Mononuclear cell (primary cell): ENCODE measurements around the gene TRABD2A. TPM values are rescaled to one million over a fixed set of nuclear protein-coding genes. Genes with fewer than 3 reads are reported as not detected.
A peak's percentile ranks its signal among the peaks of the same experiment; 100 is the strongest.

Experiments used
- H3K27me3 ChIP-seq: 2 replicates; pipeline ENCODE4 v1.6.0; 2011; ENCODE audit warnings: low read length, control low read depth; ENCODE audit not compliant: insufficient read depth
- H3K4me1 ChIP-seq: 2 replicates; pipeline ENCODE4 v1.5.1; 2011; ENCODE audit warnings: mild to moderate bottlenecking, low read length, control low read depth; ENCODE audit not compliant: insufficient read depth
- H3K4me3 ChIP-seq: 2 replicates; pipeline ENCODE4 v1.5.1; 2011; ENCODE audit warnings: mild to moderate bottlenecking, low read length, moderate library complexity
- H3K9me3 ChIP-seq: 2 replicates; pipeline ENCODE4 v1.5.1; 2011; ENCODE audit warnings: low read depth, mild to moderate bottlenecking, control low read depth, low read length
- total RNA-seq: library from RNA; depleted of rRNA; stranded (reverse); fragments of >200 nt; gene quantifications from one replicate; pipeline ENCODE4 v1.2.3, GENCODE V29; 2012

The TRABD2A gene
- total RNA-seq, 1 donor: 96.0 TPM

DNA sequence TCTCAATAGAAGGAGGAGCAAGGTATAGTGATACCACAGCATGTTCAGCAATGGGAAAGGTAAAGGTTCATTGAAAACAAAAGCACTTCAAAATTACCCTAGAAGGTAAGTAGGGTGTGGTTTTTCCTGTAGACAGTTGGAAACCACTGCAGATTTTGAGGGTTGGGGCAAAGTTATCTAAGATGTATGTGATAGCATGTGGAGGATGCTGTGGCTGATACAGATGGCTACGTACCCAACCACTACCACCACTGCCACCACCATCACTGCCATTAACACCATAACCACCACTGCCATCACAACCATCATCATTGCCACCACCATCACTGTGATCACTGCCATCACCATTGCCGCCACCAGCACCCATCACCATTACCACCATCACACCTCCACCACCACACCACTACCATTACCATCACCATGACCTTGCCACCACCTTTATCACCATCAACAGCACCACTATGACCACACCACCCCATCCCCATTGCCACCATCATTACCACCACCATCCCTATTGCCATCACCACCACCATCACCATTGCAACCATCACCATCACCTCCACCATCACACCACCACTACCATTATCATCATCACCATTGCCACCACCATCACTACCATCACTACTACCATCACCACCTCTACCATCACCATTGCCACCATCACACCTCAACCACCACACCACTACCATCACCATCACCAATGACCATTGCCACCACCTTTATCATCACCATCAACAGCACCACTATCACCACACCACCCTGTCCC lies 28.2 kb upstream of the TRABD2A start:
- H3K9me3 ChIP-seq: no peaks in the 10 kb centered on the region
- peaks cover 31% of the 10 kb centered on the region for H3K4me1 ChIP-seq
- H3K4me3 ChIP-seq: no peak overlapping the region
- H3K27me3 ChIP-seq: no peaks in the 10 kb centered on the region

DNA sequence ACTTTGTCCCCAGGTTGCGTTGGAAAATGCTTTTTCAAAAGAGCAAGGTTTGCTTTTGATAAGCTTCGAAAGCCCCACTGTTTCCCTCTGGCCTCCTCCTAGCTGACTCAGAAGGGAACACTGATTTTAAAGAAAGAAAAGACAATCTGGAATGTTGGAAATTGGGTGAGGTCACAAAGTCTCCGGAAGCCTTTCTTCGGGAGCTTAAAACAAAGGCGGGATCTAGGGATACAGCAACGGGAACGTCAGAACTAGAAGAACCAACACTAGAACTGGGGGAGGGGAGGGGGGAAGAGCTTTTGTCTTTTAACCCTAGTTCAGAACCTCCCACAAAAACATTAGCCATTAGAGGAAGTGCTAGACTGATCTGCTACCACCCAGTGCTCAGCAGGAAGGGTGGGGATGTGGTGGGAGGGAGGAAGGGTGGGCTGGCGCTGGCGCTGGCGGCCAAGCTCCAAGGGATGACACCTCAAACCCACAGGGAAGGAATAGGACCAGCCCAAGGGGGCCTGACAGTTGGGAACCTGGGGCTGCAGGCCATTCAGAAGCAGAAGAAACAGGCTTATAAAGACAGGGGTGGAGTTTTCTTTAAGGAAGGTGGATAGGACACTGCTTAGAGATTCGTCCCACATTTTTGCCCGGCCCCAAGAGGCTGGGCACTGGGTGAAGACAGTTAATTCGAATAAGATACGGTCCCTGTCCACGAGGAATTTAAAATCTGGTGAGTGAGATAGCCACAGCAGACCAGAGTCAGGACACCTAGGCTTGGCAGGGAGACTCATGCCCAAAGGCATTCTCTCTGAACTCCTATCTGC lies 26.2 kb upstream of the TRABD2A start:
- Histone ChIP-seq H3K27me3 (no peaks in the 10 kb centered on the region), H3K4me3 (peak overlapping the region; percentile 96), H3K4me1 (peaks cover 38% of the 10 kb centered on the region), H3K9me3 (no peaks in the 10 kb centered on the region)

DNA sequence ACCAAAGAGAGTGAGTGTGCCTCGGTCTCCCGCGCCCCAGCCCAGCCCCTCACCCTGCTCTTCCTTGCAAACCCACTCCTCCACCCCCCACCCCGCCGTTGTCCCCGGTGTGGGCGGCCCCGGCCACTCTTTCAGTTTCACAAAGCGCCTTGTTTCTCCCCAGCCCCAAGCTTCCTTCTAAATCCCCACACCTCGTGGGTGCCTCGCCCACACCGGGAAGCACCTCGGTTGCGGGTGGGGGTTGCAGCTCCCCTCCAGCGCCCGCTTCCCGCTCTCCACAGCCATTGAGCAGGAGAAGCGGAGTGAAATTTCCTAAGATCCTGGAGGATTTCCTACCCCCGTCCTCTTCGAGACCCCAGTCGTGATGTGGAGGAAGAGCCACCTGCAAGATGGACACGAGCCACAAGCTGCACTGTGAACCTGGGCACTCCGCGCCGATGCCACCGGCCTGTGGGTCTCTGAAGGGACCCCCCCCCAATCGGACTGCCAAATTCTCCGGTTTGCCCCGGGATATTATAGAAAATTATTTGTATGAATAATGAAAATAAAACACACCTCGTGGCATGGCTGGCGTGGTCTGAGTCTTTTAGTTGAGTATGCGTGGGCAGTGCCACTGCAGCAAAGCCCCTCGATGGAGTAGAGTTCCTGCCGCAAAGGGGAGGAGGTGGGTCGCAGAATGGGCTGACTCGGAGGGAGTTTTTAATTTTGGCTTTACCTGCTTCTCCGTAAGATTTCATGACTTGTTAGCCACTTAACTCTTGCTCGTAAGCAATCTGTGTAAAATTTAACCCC lies 25.4 kb upstream of the TRABD2A start:
- peaks cover 46% of the 10 kb centered on the region for H3K4me1 ChIP-seq
- H3K27me3 ChIP-seq: no peaks in the 10 kb centered on the region
- H3K4me3 ChIP-seq: peak overlapping the region; percentile 96
- H3K9me3 ChIP-seq: no peaks in the 10 kb centered on the region

DNA sequence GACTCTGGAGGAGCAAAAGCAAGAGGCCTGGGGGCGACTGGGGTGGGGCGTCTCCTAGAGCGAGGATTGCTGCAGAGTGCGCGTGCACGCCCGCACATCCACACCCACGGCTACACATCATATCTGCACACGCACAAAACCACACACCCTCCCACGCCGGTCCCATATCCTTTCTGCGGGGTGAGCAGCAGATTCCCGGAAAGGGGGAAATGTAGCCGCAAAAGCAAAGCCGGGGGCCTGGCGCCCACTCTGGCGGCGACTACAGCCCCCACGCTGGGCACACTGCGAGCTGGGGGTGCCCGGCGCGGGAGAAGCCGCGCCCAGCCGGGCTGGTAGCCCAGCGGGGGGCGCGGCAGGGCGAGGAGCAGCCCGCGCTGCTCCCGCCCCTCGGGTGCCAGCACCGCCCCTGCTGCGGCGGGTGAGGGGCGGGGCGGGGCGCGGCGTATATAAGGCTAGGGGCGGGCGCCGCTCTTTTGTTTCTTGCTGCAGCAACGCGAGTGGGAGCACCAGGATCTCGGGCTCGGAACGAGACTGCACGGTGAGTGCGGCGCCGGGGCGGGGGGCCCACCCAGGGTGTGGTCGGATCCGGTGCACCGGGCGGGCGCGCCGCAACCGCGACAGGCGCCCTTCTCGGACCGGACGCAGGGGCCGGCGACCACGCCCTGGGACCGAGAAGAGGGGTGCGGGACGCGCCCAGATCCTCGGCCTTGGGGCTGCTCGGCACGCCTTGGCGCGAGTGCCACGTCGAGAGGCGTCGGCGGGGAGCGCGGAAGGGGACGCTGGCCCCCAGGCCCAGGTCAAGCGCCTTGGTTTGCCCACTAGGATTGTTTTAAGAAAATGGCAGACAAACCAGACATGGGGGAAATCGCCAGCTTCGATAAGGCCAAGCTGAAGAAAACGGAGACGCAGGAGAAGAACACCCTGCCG lies 24.6 kb upstream of the TRABD2A start, which contains the start of gene TMSB10:
TSS of gene TMSB10 (plus strand) at position 476 of the 927 bp plus-strand sequence.
- Histone ChIP-seq H3K4me3 (peak within 1 kb of the TSS; percentile 96), H3K9me3 (no peaks in the 10 kb centered on the region), H3K27me3 (no peaks in the 10 kb centered on the region), H3K4me1 (peaks cover 55% of the 10 kb centered on the region)

DNA sequence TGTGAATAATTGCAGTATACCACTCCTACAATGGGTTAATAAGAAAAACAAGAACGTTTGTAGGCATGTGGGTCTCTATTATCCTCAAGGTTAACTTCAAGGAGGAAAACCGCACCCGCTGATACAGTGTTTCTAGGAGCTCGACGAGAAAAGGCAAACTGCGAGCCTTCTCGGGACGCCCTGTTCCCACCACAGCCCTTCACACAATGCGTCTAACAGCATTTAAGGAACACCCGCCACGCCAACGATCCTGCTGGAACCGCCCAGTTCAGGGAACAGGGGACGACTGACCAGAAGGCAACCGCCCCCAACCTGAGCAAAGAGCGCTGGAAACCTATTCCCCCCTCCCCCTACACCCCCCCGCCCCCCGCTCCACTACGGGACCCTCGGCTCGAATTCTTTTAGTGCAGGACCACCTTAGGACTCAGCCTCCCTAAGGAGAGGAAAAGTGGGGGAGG lies 23.9 kb upstream of the TRABD2A start:
- H3K4me1 ChIP-seq: peaks cover 56% of the 10 kb centered on the region
- peak overlapping the region; percentile 96 for H3K4me3 ChIP-seq

DNA sequence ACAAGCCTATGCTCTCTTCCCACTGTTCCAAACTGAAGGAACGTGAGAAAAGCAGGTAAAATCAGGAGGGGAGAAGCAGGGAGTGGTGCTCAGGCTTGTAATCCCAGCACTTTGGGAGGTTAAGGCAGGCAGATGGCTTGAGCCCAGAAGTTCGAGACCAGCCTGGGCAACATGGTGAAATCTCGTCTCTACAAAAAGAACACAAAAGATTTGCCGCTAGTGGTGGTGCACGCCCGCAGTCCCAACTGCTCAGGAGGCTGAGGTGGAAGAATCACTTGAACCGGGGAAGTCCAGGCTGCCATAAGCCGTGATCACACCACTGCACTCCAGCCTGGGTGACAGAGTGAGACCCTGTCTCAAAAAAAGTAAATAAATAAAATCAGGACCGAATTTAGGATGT lies 23.3 kb upstream of the TRABD2A start:
- H3K9me3 ChIP-seq: no peaks in the 10 kb centered on the region
- no peak overlapping the region for H3K4me3 ChIP-seq
- no peaks in the 10 kb centered on the region for H3K27me3 ChIP-seq
- peaks cover 56% of the 10 kb centered on the region for H3K4me1 ChIP-seq

More for the DNA sequence above, 23.9 kb upstream of the TRABD2A start:
- Histone ChIP-seq H3K9me3 (no peaks in the 10 kb centered on the region), H3K27me3 (no peaks in the 10 kb centered on the region)

DNA sequence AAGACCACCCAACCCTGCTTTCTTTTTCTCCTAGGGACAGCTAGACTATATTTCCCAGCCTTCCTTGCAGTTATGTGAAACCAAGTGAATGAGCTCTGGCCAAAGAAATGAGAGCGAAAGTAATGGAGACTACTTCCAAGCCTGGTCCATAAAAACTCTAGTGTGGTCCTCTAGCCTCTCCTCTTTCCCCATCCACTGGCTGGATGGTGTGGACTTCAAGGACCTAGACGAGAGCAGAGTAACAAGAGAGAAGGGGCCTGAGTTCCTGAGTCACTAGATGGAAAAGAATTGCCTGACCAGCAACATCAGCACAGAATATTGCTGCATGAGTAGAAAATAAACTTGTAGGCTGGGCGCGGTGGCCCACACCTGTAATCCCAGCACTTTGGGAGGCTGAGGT lies 21.6 kb upstream of the TRABD2A start:
- Histone ChIP-seq H3K27me3 (no peaks in the 10 kb centered on the region), H3K9me3 (no peaks in the 10 kb centered on the region), H3K4me1 (peaks cover 56% of the 10 kb centered on the region), H3K4me3 (no peak overlapping the region)

DNA sequence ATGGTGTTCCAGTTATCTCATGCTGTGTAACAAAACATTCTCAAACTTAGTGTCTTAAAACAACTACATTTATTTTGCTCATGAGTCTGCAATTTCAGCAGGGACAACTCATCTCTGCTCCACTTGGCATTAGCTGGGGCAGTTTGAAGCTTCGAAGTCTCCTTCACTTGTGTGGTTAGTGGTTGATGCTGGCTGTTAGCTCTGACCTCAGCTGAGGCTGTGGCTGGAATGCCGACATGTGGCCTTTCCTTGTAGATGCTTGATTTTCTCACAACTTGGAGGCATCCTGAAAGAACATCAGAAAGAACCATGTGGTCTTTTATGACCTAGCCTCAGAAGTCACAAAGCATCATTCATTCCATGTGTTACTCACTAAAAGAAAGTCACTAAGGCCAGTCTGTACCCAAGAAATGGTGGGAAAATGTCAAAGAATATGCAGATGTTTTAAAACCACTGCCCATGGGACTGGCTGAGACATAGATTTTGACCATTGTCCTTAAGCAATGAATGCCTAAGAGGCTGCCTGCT lies 20.8 kb upstream of the TRABD2A start:
- Histone ChIP-seq H3K9me3 (no peaks in the 10 kb centered on the region), H3K4me1 (peaks cover 60% of the 10 kb centered on the region), H3K4me3 (no peak overlapping the region), H3K27me3 (no peaks in the 10 kb centered on the region)

DNA sequence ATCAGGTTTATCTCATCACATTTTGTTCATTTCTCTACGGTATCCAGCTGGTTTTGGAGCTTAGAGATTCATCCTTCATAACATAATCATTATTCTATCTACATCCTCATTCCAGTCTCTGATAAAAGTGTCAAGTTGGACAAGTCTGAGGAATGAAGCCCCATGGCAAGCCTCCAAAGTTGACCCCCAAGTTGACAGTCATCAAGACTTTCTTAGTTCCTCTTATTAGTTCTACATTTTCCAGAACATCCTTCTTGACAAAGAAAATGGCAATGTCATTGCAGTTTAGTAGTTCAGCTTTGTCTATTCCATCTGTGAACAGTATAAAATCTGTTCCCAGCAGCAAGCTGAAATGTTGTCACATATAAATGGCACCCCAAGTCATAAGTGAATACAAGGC lies 20.1 kb upstream of the TRABD2A start:
- Histone ChIP-seq H3K4me1 (peaks cover 64% of the 10 kb centered on the region), H3K27me3 (no peaks in the 10 kb centered on the region), H3K4me3 (no peak overlapping the region)

DNA sequence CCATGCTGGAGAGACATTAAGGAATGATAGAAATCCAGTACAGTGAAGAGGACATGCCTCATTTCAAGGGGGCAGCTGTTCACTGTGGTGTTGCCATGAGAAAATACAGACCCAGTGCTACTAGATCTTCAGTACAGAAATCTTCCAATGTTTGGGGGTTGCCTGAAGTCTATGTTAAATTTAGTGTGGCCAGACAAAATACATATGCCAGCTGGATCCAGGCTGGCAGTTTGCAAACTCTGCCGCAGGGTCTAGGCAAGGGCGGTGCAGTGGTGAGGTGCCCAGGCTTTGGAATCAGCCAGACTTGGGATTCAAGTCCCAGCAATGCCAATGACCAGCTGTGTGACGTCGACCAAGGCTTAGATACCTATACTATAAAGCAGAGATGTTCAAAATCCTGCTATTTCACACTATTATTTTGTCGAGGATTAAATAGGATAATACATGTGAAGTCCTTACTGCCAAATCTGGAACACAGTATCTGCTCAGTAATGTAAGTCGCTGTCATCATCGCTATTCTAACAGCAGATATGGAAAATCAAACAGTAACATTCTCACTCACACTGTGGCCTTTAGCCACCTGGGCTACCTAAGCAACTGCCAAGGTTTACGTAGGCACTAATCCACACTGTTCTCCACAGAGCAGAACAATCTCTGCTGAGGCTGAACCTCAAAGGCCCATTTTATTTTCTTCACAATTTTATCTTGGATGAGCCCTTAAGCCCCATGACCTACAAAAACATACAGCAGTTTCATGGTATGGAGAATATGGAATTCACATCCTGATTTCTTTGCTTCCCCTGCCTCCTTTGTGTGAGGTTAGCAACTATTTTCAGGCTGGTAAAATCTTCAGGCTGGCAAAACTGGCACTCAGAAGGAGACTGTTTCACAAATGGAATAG lies 18.7 kb upstream of the TRABD2A start:
- H3K9me3 ChIP-seq: no peaks in the 10 kb centered on the region
- no peak overlapping the region for H3K4me3 ChIP-seq
- H3K4me1 ChIP-seq: peaks cover 76% of the 10 kb centered on the region
- no peaks in the 10 kb centered on the region for H3K27me3 ChIP-seq

More for the DNA sequence above, 20.1 kb upstream of the TRABD2A start:
- H3K9me3 ChIP-seq: no peaks in the 10 kb centered on the region

DNA sequence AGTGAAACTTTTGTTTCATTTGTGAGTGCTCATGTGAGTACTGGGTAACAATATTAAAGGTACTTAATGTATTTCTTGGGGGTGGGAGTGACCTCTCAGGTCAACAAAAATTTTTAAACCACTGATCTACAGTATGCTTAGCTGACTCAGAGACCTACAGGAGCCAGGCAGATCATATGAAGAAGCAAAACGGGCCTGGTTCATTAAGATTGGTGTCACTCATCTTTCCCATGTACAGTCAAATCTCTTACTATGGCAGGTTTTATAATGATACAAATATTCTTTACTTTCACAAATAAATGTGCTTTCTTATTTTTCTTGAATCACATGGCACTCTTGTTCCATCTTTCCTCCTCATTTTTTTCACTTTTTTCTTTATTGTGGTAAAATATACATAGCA lies 16.9 kb upstream of the TRABD2A start:
- Histone ChIP-seq H3K4me1 (peaks cover 77% of the 10 kb centered on the region), H3K4me3 (no peak overlapping the region), H3K27me3 (no peaks in the 10 kb centered on the region), H3K9me3 (no peaks in the 10 kb centered on the region)

DNA sequence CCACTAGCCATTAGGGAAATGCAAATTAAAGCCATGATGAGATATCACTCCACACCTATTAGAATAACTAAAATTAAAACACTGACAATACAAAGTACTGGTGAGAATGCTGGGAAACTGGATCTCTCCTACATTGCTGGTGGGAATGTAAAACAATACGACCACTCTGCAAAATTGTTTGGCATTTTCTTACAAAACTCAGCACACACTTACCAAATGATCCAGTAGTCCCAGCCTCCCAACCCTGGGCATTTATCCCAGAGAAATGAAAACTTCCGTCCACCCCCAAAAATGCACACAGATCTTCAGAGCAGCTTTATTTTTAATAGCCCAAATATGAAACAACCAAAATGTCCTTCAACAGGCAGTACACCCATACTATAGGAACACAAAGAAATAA lies 15.7 kb upstream of the TRABD2A start:
- no peak overlapping the region for H3K4me3 ChIP-seq
- H3K4me1 ChIP-seq: peaks cover 68% of the 10 kb centered on the region
- H3K27me3 ChIP-seq: no peaks in the 10 kb centered on the region
- H3K9me3 ChIP-seq: no peaks in the 10 kb centered on the region
